Measurements from ENCODE around the gene NUDT8.
"Not testable (repeated sequence)": the region's sequence is repeated elsewhere in the genome, so short reads cannot be mapped to it uniquely, and the experiment has no call there.

The NUDT8 gene

GRCh38 chr11:67611704-67612587 lies 17.8 kb downstream of the NUDT8 start:
- DNase-seq (ENCODE audit: low spot score), result no peak

GRCh38 chr11:67611165-67611564 lies 18.6 kb downstream of the NUDT8 start:
- DNase-seq (ENCODE audit: low spot score), result no peak

GRCh38 chr11:67610302-67610868 lies 19.4 kb downstream of the NUDT8 start:
- no peak for DNase-seq (ENCODE audit: low spot score)

- DNase-seq (ENCODE audit: low spot score), result no peak
These were observed 20.4 kb downstream of the NUDT8 start for GRCh38 chr11:67609316-67609715.

GRCh38 chr11:67608486-67608885 lies 21.3 kb downstream of the NUDT8 start:
- no peak for DNase-seq (ENCODE audit: low spot score)

GRCh38 chr11:67607507-67607906 lies 22.2 kb downstream of the NUDT8 start:
- no peak for DNase-seq (ENCODE audit: low spot score)

- DNase-seq (ENCODE audit: low spot score), result peak; percentile 94
These were observed 23.0 kb downstream of the NUDT8 start, which contains the start of gene NDUFV1 for GRCh38 chr11:67606492-67607295. TSS of gene NDUFV1 (plus strand) at chr11:67606936. CDS start at chr11:67607005, 69 bp downstream.

- DNase-seq (ENCODE audit: low spot score), result no peak
These were observed 23.6 kb downstream of the NUDT8 start for GRCh38 chr11:67606093-67606491.

GRCh38 chr11:67605231-67606011 lies 24.3 kb downstream of the NUDT8 start:
- DNase-seq (ENCODE audit: low spot score), result no peak

- DNase-seq (ENCODE audit: low spot score), result no peak
These were observed 24.9 kb downstream of the NUDT8 start for GRCh38 chr11:67604815-67605214.

GRCh38 chr11:67604119-67604518 lies 25.6 kb downstream of the NUDT8 start:
- DNase-seq (ENCODE audit: low spot score), result not testable (repeated sequence)

GRCh38 chr11:67601098-67601497 lies 28.6 kb downstream of the NUDT8 start:
- no peak for DNase-seq (ENCODE audit: low spot score)

- DNase-seq (ENCODE audit: low spot score), result no peak
These were observed 29.3 kb downstream of the NUDT8 start for GRCh38 chr11:67600324-67601029.

GRCh38 chr11:67599149-67599548 lies 30.6 kb downstream of the NUDT8 start:
- no peak for DNase-seq (ENCODE audit: low spot score)

- not testable (repeated sequence) for DNase-seq (ENCODE audit: low spot score)
These were observed 31.8 kb downstream of the NUDT8 start for GRCh38 chr11:67597963-67598362.

GRCh38 chr11:67597458-67597857 lies 32.3 kb downstream of the NUDT8 start:
- DNase-seq (ENCODE audit: low spot score), result not testable (repeated sequence)

GRCh38 chr11:67596753-67597300 lies 32.9 kb downstream of the NUDT8 start:
- no peak for DNase-seq (ENCODE audit: low spot score)

GRCh38 chr11:67594480-67594879 lies 35.3 kb downstream of the NUDT8 start:
- no peak for DNase-seq (ENCODE audit: low spot score)

- no peak for DNase-seq (ENCODE audit: low spot score)
These were observed 36.2 kb downstream of the NUDT8 start for GRCh38 chr11:67593565-67593905.

GRCh38 chr11:67592880-67593564 lies 36.7 kb downstream of the NUDT8 start:
- no peak for DNase-seq (ENCODE audit: low spot score)

Data from SW480 (cell line).